GM12878 (cell line): ENCODE data around the gene GBP4. TPM values are rescaled to one million over a fixed set of nuclear protein-coding genes. Genes with fewer than 3 reads are reported as not detected.

Experiments used
- ATAC-seq: fragments of 200-7000 bp; cut with Tn5 transposase; 3 replicates; pipeline ENCODE4 v1.9.1; 2020; ENCODE audit warnings: mild to moderate bottlenecking, moderate library complexity
- BruUV-seq: library from RNA; stranded (reverse); fragments of 400-500 nt; replicated peaks from 2 replicates; lab custom pipeline; 2021; lab: Mats Ljungman, UMichigan
- CTCF ChIA-PET: fragments of 300-600 bp; sonication (Branson Sonifier 250); formaldehyde crosslinking; extraction: SDS; loops from one replicate; lab custom pipeline; 2021; ENCODE audit warnings: inconsistent platforms; lab: Yijun Ruan, JAX
- POLR2A ChIA-PET: fragments of 350-600 bp; formaldehyde crosslinking; extraction: SDS; loops from one replicate; lab custom pipeline; 2021; ENCODE audit warnings: inconsistent platforms; lab: Charles Lee
- RAD21 ChIA-PET: fragments of 300-600 bp; sonication (Branson Sonifier 250); formaldehyde crosslinking; loops from one replicate; lab custom pipeline; 2023; ENCODE audit warnings: antibody characterized with exemption; ENCODE audit not compliant: unreplicated experiment; lab: Charles Lee
- SMC1A ChIA-PET: fragments of 300-600 bp; sonication (Branson Sonifier 250); formaldehyde crosslinking; loops from one replicate; lab custom pipeline; 2023; ENCODE audit not compliant: unreplicated experiment, uncharacterized antibody; lab: Charles Lee
- DNase-seq: peaks from one replicate; pipeline ENCODE4 v3.0.0-alpha.2; 2011; ENCODE audit warnings: low read depth, low spot score
- FAIRE-seq: peaks from 3 replicates; lab custom pipeline; 2011; peaks lifted over from hg19 to GRCh38; lab: Jason Lieb, UNC
- H2AFZ ChIP-seq: 2 replicates; pipeline ENCODE4 v1.6.0; 2011; ENCODE audit warnings: low read depth, low read length, control low read depth; ENCODE audit not compliant: control insufficient read depth
- H3K27ac ChIP-seq: 2 replicates; pipeline ENCODE4 v1.5.1; 2011; ENCODE audit warnings: control low read depth; ENCODE audit not compliant: control insufficient read depth, insufficient read depth
- H3K27me3 ChIP-seq, 2 experiments: replicated peaks in 1 of 2; 2 replicates each; pipeline versions ENCODE4 v1.6.0 to v1.6.1; 2011; ENCODE audit warnings: low read length in 1 of 2; ENCODE audit not compliant: control insufficient read depth in 2 of 2, insufficient read depth in 2 of 2
- H3K36me3 ChIP-seq, 2 experiments: 2 replicates each; pipeline ENCODE4 v1.5.1; 2011; ENCODE audit warnings: low read length in 1 of 2; ENCODE audit not compliant: control insufficient read depth in 2 of 2, insufficient read depth in 2 of 2
- H3K4me1 ChIP-seq: 2 replicates; pipeline ENCODE4 v1.6.1; 2011; ENCODE audit warnings: mild to moderate bottlenecking, low read length, moderate library complexity, mixed read lengths; ENCODE audit not compliant: control insufficient read depth, insufficient read depth
- H3K4me2 ChIP-seq: 2 replicates; pipeline ENCODE4 v1.6.0; 2011; ENCODE audit warnings: control low read depth; ENCODE audit not compliant: control insufficient read depth, insufficient read depth
- H3K4me3 ChIP-seq: fragments of 200-600 bp; sonication (generic); 2 replicates; pipeline ENCODE4 v1.5.1; 2016
- H3K79me2 ChIP-seq: 2 replicates; pipeline ENCODE4 v1.6.0; 2011; ENCODE audit warnings: low read length; ENCODE audit not compliant: control insufficient read depth, insufficient read depth
- H3K9ac ChIP-seq: 2 replicates; pipeline ENCODE4 v1.8.0; 2011; ENCODE audit warnings: low read length, control low read depth, mixed read lengths; ENCODE audit not compliant: control insufficient read depth, insufficient read depth
- H3K9me3 ChIP-seq: replicated peaks from 3 replicates; pipeline ENCODE4 v1.5.1; 2011; ENCODE audit warnings: mild to moderate bottlenecking, low read length; ENCODE audit not compliant: control insufficient read depth, insufficient read depth
- H4K20me1 ChIP-seq: 2 replicates; pipeline ENCODE4 v1.6.0; 2011; ENCODE audit not compliant: control insufficient read depth, insufficient read depth
- ATF2 ChIP-seq: IDR thresholded peaks from 2 replicates; pipeline ENCODE4 v1.6.1; 2012; ENCODE audit warnings: low read length, inconsistent platforms
- IRF5 ChIP-seq: fragments of 450-650 bp; IDR thresholded peaks from 2 replicates; pipeline ENCODE4 v1.6.1; 2017; ENCODE audit warnings: borderline replicate concordance
- NFYA ChIP-seq: IDR thresholded peaks from 2 replicates; pipeline ENCODE4 v1.6.1; 2011; ENCODE audit warnings: low read depth, mild to moderate bottlenecking, low read length, improper control_type of control experiment, borderline replicate concordance
- NKRF ChIP-seq: fragments of 450-650 bp; conservative IDR thresholded peaks from 2 replicates; pipeline ENCODE4 v1.6.1; 2017; ENCODE audit warnings: mild to moderate bottlenecking, moderate library complexity
- NR2C1 ChIP-seq: fragments of 450-650 bp; IDR thresholded peaks from 2 replicates; pipeline ENCODE4 v1.6.1; 2017; ENCODE audit warnings: antibody characterized with exemption, mild to moderate bottlenecking, moderate library complexity
- NRF1 ChIP-seq: conservative IDR thresholded peaks from 2 replicates; pipeline ENCODE4 v1.6.1; 2011; ENCODE audit warnings: mild to moderate bottlenecking, low read depth, low read length, improper control_type of control experiment
- PML ChIP-seq: IDR thresholded peaks from 2 replicates; pipeline ENCODE4 v1.6.1; 2012; ENCODE audit warnings: low read length, inconsistent platforms
- RELA ChIP-seq: fragments of 450-650 bp; IDR thresholded peaks from 2 replicates; pipeline ENCODE4 v1.8.0; 2014; ENCODE audit warnings: borderline replicate concordance; ENCODE audit not compliant: partially characterized antibody
- SMC3 ChIP-seq: IDR thresholded peaks from 2 replicates; pipeline ENCODE4 v1.6.1; 2011; ENCODE audit warnings: low read length, improper control_type of control experiment, borderline replicate concordance
- TCF7 ChIP-seq: IDR thresholded peaks from 2 replicates; pipeline ENCODE4 v1.6.1; 2014; ENCODE audit warnings: antibody characterized with exemption, borderline replicate concordance
- USF1 ChIP-seq: IDR thresholded peaks from 2 replicates; pipeline ENCODE4 v1.6.1; 2011; ENCODE audit warnings: borderline replicate concordance, low read depth, mild to moderate bottlenecking, moderate library complexity, mixed read lengths, low read length; ENCODE audit not compliant: insufficient read depth; ENCODE audit errors: extremely low read length
- YY1 ChIP-seq: IDR thresholded peaks from 2 replicates; pipeline ENCODE4 v1.6.1; 2011; ENCODE audit warnings: low read depth, mild to moderate bottlenecking, low read length
- ZBTB11 ChIP-seq: fragments of 450-650 bp; formaldehyde crosslinking; IDR thresholded peaks from 2 replicates; pipeline ENCODE4 v1.5.0; 2022; ENCODE audit warnings: mild to moderate bottlenecking, missing genetic modification characterization
- ZSCAN29 ChIP-seq: fragments of 450-650 bp; IDR thresholded peaks from 2 replicates; pipeline ENCODE4 v1.6.1; 2017; ENCODE audit warnings: mild to moderate bottlenecking, moderate library complexity
- WGBS: methylation state at CpG from one replicate; pipeline ENCODE4 v1.1.6; 2016; ENCODE audit warnings: low lambda C conversion rate; ENCODE audit not compliant: insufficient replicate concordance, insufficient coverage; ENCODE audit errors: missing lambda C conversion rate; 5-methylcytosine and 5-hydroxymethylcytosine counted together
- in situ Hi-C: fragments of 300-500 bp; cut with MboI; formaldehyde crosslinking; loops from 9 replicates; pipeline ENCODE4 v1.14.3; 2018; ENCODE audit warnings: mixed read lengths
- intact Hi-C: fragments of 100-400 bp; cut with micrococcal nuclease; formaldehyde crosslinking; loops from one replicate; pipeline ENCODE4 v1.14.2; 2022; ENCODE audit not compliant: unreplicated experiment
- polyA plus RNA-seq, 11 experiments: library from polyadenylated mRNA; depleted of rRNA in 4 of 11; unstranded in 6 of 11; stranded (reverse) in 5 of 11; fragments of >200 nt; fragmentation: Nextera tagmentation in 4 of 11; fragmentation: Illumina TruSeq in 1 of 11; extraction: Ambion mirVana in 4 of 11; extraction: Trizol in 1 of 11; gene quantifications; 1 replicate in 1 of 11; 2 replicates in 10 of 11; pipeline versions ENCODE4 v1.2.1 to v1.2.3, GENCODE V29; 2011 to 2016; ENCODE audit warnings: inconsistent platforms in 2 of 11, missing spikeins in 2 of 11, low read depth in 1 of 11
- total RNA-seq, 4 experiments: library from RNA; depleted of rRNA in 3 of 4; stranded (reverse); fragments of >200 nt in 3 of 4; fragmentation: Illumina TruSeq in 1 of 4; extraction: Trizol in 1 of 4; gene quantifications; 2 replicates each; pipeline versions ENCODE4 v1.2.1 to v1.2.3, GENCODE V29; 2013 to 2021

GBP4 gene
- total and polyA plus RNA-seq, 10 of the 15 experiments (the other 5 are each of a cell fraction or from before 2014, with no cell fraction given), result 2.4 to 41.9 (median 3.5) TPM

- 0% methylated on average over 1 of the region's 1 CpG for WGBS
- Histone ChIP-seq H3K27me3 (no peaks in the 10 kb centered on the region), H3K4me3 (peak overlapping the region; percentile 66), H3K9me3 (no peaks in the 10 kb centered on the region; the same call in 1 of the 3 replicates), H3K4me2 (peak overlapping the region; percentile 89), H2AFZ (peak overlapping the region; percentile 35), H3K9ac (no peak overlapping the region; the same call in 1 of the 2 replicates), H4K20me1 (no peaks in the 10 kb centered on the region), H3K4me1 (peaks cover 13% of the 10 kb centered on the region), H3K36me3 (no peaks in the 10 kb centered on the region), H3K27ac (peak overlapping the region; percentile 73), H3K79me2 (no peaks in the 10 kb centered on the region)
- intact Hi-C loops (loop anchor here (2.0 to 5.0 kb wide), 6 partner anchors 78 to 201 kb away; no protein-coding TSS in a partner anchor), in situ Hi-C loops (no loop called here)
- CTCF ChIA-PET, result interaction anchor here (0.9 to 1.0 kb wide), 2 partner anchors 76 to 110 kb away, joined by 3 to 4 read pairs; no protein-coding TSS in a partner anchor
- RAD21 ChIA-PET, result interaction anchor here (0.7 to 1.5 kb wide), 10 partner anchors 81 to 448 kb away, joined by 3 to 5 read pairs (median 4); partner anchors contain the start of gene GBP6
- FAIRE-seq (no peak), ATAC-seq (no peak), DNase-seq (no peak)
- SMC1A ChIA-PET, result interaction anchor here (0.9 to 3.3 kb wide), 9 partner anchors 73 to 385 kb away, joined by 3 to 12 read pairs (median 4); no protein-coding TSS in a partner anchor
- BruUV-seq, result no TSS peak
- POLR2A ChIA-PET, result interaction anchor here (0.6 to 1.4 kb wide), 5 partner anchors 110 to 1870 kb away, joined by 3 to 5 read pairs (median 3); no protein-coding TSS in a partner anchor
- no peak for TF ChIP-seq YY1
- TF ChIP-seq RELA, result no peak
- no peak for TF ChIP-seq NR2C1
- no peak for TF ChIP-seq NFYA
- no peak for TF ChIP-seq PML
- no peak for TF ChIP-seq ZSCAN29
- no peak for TF ChIP-seq ATF2
- no peak for TF ChIP-seq IRF5
- no peak for TF ChIP-seq SMC3
- no peak for TF ChIP-seq NRF1
- no peak for TF ChIP-seq ZBTB11 (CRISPR knock-in tag)
- TF ChIP-seq NKRF, result 0 out of 2 replicates have a peak, but pooled peaks have one; percentile 20
- no peak for TF ChIP-seq USF1
- no peak for TF ChIP-seq TCF7
These were observed 836 bp upstream of the GBP4 start for GRCh38 chr1:89199525-89200031.
